ENCODE results near the gene DLGAP4. TPM values are rescaled to one million over a fixed set of nuclear protein-coding genes. Genes with fewer than 3 reads are reported as not detected.
"Not testable (repeated sequence)": the region's sequence is repeated elsewhere in the genome, so short reads cannot be mapped to it uniquely, and the experiment has no call there.

Gene DLGAP4
- polyA plus RNA-seq, 2 of the 4 experiments (the other 2 are of a cell fraction), result 11.9 to 36.7 TPM

DNA sequence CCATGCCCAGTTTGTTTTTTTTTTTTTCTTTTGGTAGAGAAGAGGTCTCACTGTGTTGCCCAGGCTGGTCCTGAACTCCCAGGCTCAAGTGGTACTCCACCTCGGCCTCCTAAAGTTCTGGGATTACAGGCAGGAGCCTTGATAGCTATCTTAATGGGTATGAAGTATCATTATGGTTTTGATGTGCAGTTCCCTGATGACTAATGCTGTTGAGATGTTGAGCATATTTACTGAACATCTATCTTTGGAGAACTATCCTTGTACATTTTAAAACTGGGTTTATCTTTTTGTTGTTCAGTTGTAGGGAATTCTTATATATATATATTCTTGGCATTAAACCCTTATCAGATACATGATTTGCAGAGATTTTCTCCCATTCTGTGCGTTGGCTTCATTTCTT is 213.8 kb downstream of the DLGAP4 start:
- 82% methylated on average over 2 of the region's 2 CpGs for WGBS (ENCODE audit: missing lambda C conversion rate)

DNA sequence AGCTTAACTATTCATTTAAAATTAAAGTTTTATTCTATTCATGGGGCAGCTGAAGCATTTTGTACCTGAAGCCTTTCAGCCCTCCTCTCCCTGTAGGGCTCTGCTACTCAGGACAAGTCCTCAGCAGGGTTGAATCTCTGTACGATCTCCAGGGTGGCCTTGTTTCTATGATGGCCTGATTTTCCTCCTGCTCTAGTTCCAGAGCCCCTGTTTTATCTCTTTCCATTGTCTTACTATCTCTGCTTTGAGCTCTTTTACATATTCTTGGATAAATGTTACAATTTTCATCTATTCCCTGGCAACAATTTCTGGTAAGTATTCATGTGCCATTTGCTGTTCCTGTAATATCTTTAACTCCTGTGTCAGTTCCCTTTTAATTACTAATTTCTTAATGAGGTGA is 215.4 kb downstream of the DLGAP4 start:
- Histone ChIP-seq H3K4me1 (no peaks in the 10 kb centered on the region), H3K4me2 (no peak overlapping the region), H3K9me3 (no peaks in the 10 kb centered on the region), H3K4me3 (no peak overlapping the region), H3K27ac (no peak overlapping the region)
- WGBS (ENCODE audit: missing lambda C conversion rate), result 79% methylated on average over 1 of the region's 1 CpG
- no peak for FAIRE-seq
- TF ChIP-seq, protein P1, sequence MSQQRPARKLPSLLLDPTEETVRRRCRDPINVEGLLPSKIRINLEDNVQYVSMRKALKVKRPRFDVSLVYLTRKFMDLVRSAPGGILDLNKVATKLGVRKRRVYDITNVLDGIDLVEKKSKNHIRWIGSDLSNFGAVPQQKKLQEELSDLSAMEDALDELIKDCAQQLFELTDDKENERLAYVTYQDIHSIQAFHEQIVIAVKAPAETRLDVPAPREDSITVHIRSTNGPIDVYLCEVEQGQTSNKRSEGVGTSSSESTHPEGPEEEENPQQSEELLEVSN (IDR thresholded peaks at IDR 0.05; ENCODE audit: borderline replicate concordance, low read depth), result no peak
- TF ChIP-seq, protein P2, sequence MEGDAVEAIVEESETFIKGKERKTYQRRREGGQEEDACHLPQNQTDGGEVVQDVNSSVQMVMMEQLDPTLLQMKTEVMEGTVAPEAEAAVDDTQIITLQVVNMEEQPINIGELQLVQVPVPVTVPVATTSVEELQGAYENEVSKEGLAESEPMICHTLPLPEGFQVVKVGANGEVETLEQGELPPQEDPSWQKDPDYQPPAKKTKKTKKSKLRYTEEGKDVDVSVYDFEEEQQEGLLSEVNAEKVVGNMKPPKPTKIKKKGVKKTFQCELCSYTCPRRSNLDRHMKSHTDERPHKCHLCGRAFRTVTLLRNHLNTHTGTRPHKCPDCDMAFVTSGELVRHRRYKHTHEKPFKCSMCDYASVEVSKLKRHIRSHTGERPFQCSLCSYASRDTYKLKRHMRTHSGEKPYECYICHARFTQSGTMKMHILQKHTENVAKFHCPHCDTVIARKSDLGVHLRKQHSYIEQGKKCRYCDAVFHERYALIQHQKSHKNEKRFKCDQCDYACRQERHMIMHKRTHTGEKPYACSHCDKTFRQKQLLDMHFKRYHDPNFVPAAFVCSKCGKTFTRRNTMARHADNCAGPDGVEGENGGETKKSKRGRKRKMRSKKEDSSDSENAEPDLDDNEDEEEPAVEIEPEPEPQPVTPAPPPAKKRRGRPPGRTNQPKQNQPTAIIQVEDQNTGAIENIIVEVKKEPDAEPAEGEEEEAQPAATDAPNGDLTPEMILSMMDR (IDR thresholded peaks at IDR 0.05), result no peak
- no peak for TF ChIP-seq SMC3 (IDR thresholded peaks at IDR 0.05)
- no peak for TF ChIP-seq CBX8 (IDR thresholded peaks at IDR 0.05)
- no peak for TF ChIP-seq HOXB13 (CRISPR knock-in tag; IDR thresholded peaks at IDR 0.05; ENCODE audit: low read depth)
- no peak for TF ChIP-seq TFCP2L1 (CRISPR knock-in tag; IDR thresholded peaks at IDR 0.05)
- no peak for TF ChIP-seq POLR2A (IDR thresholded peaks at IDR 0.05; ENCODE audit: low read length)
- ATAC-seq, result no peak
- POLR2A ChIA-PET, result no interaction called here
- CTCF ChIA-PET, result interaction anchor here (0.8 to 1.7 kb wide), 3 partner anchors 11 to 319 kb away, joined by 3 read pairs; partner anchors contain the start of gene DSN1
- no peak for DNase-seq (ENCODE audit: low read depth in 1 of 2, low spot score in 1 of 2)

More for the DNA sequence above, 213.8 kb downstream of the DLGAP4 start:
- ChIA-PET POLR2A (no interaction called here), CTCF (interaction anchor here (0.6 to 1.2 kb wide), 3 partner anchors 15 to 326 kb away, joined by 3 to 5 read pairs (median 3); no protein-coding TSS in a partner anchor)
- DNase-seq (ENCODE audit: low read depth in 1 of 2, low spot score in 1 of 2) (no peak), FAIRE-seq (no peak), ATAC-seq (no peak)
- Histone ChIP-seq H3K9me3 (no peaks in the 10 kb centered on the region), H3K4me3 (no peak overlapping the region), H3K27ac (no peak overlapping the region), H3K4me2 (no peak overlapping the region), H3K4me1 (no peaks in the 10 kb centered on the region)
- TF ChIP-seq HOXB5 (CRISPR knock-in tag; IDR thresholded peaks at IDR 0.05) (no peak), HOXB13 (CRISPR knock-in tag; IDR thresholded peaks at IDR 0.05; ENCODE audit: low read depth) (no peak), SMC3 (IDR thresholded peaks at IDR 0.05) (no peak), EP300 (IDR thresholded peaks at IDR 0.05) (no peak), RAD21 (conservative IDR thresholded peaks at IDR 0.05 in 1 of 2, IDR thresholded peaks at IDR 0.05 in 1 of 2) (no peak), BHLHE40 (IDR thresholded peaks at IDR 0.05; ENCODE audit: low read depth, low read length) (no peak), RARB (CRISPR knock-in tag; IDR thresholded peaks at IDR 0.05) (no peak), RFX5 (IDR thresholded peaks at IDR 0.05) (no peak), POLR2A (IDR thresholded peaks at IDR 0.05; ENCODE audit: low read length) (no peak), CBX2 (IDR thresholded peaks at IDR 0.05; ENCODE audit: borderline replicate concordance, low read depth) (no peak), NFE2L2 (conservative IDR thresholded peaks at IDR 0.05; ENCODE audit: low read length) (no peak), JUNB (IDR thresholded peaks at IDR 0.05) (no peak), MYC (IDR thresholded peaks at IDR 0.05; ENCODE audit: borderline replicate concordance, low read length) (no peak)
- TF ChIP-seq, protein P2 (IDR thresholded peaks at IDR 0.05), result no peak

DNA sequence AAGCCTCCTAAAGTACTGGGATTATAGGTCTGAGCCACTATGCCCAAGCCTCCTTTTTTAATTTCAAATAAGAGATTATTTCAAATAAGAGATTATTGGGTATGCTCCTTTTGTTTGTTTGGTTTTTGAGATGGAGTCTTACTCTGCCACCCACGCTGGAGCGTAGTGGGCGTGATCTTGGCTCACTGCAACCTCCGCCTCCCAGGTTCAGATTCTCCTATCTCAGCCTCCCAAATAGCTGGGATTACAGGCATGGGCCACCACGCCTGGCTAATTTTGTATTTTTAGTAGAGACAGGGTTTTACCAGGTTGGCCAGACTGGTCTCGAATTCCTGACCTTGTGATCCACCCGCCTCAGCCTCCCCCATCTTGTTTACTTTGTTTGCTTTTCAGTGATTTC is 216.3 kb downstream of the DLGAP4 start:
- POLR2A ChIA-PET; FAIRE-seq; H3K4me1 ChIP-seq; DNase-seq (ENCODE audit: low read depth in 1 of 2, low spot score in 1 of 2); H3K4me3 ChIP-seq; H3K9me3 ChIP-seq; H3K27ac ChIP-seq; ATAC-seq; H3K4me2 ChIP-seq: not testable (repeated sequence)
- WGBS (ENCODE audit: missing lambda C conversion rate), result 96% methylated on average over 7 of the region's 7 CpGs
- CTCF ChIA-PET, result interaction anchor here (1.1 to 1.7 kb wide), 3 partner anchors 8 to 320 kb away, joined by 3 read pairs; no protein-coding TSS in a partner anchor
